GM15510 (cell line): ENCODE results near the gene IRX1.

Experiments used
- POLR2A ChIP-seq: IDR thresholded peaks from 3 replicates; pipeline ENCODE4 v1.6.1; 2011; ENCODE audit warnings: borderline replicate concordance; ENCODE audit not compliant: insufficient read length; ENCODE audit errors: extremely low read depth

Gene IRX1

GRCh38 chr5:3607541-3608181 lies 12.0 kb downstream of the IRX1 start:
- TF ChIP-seq POLR2A = no peak

- TF ChIP-seq POLR2A = no peak
Observed at GRCh38 chr5:3609120-3609681, 13.6 kb downstream of the IRX1 start.

GRCh38 chr5:3612591-3613042 lies 17.0 kb downstream of the IRX1 start:
- TF ChIP-seq POLR2A = no peak

DNA sequence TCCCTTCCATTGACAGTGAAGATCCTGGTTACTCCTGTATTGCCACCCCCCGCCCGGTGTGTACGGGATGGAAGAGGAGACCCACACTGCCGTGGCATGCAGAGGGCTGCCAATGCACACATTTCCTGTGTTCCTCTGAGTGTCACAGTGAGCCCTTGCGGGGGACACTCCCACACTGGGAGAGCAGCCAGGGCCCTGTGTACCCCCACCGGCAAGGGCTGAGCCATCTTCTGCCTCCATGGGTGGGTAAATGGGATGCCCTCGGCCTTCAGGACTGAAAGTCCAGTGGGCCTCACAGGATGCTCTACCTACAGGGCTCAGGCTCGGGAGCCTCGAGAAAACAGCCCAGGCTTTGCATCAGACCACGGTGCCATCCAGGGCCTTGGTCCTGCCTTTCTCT lies 18.1 kb downstream of the IRX1 start:
- no peak for TF ChIP-seq POLR2A

DNA sequence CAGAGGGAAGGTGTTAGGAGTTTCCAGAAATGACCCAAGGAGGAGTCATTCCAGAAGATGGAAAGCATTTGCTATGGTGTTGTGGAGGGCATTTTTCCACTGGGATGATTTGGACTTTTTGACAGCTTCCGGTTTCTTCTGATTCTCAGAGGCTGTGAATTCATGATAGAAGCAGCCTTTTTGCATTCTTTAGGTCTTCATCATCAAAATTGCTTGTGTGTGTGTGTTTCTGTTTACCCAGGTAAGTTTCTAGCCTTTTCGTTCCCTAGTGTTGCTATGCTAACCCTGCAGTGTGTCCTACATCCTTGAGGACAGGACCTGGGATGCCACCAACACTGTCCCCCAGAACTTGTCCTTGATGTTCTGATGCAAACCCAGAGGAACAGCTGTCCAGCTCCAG lies 19.6 kb downstream of the IRX1 start:
- no peak for TF ChIP-seq POLR2A

GRCh38 chr5:3615829-3616228 lies 20.2 kb downstream of the IRX1 start:
- TF ChIP-seq POLR2A = no peak

GRCh38 chr5:3619579-3619978 lies 23.9 kb downstream of the IRX1 start:
- no peak for TF ChIP-seq POLR2A

GRCh38 chr5:3622961-3623360 lies 27.3 kb downstream of the IRX1 start:
- TF ChIP-seq POLR2A = no peak

DNA sequence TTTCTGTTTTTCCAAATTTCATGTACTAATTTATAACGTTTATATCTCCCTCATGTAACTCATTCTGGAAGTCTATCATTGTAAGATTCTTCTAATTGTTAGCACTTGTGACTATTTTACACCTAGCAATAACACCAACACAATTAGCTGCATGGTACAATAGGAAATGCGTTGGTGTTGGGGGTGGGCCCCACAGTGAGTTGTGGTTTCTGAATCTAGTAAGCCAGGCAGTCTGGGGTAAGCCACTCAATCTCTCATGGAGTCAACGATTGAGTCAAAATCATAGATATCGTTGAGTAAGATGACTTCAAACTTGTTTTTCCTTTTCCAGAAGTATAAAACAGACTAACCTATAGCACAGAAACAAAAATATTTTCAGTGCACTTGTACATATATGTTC lies 30.0 kb downstream of the IRX1 start:
- no peak for TF ChIP-seq POLR2A

DNA sequence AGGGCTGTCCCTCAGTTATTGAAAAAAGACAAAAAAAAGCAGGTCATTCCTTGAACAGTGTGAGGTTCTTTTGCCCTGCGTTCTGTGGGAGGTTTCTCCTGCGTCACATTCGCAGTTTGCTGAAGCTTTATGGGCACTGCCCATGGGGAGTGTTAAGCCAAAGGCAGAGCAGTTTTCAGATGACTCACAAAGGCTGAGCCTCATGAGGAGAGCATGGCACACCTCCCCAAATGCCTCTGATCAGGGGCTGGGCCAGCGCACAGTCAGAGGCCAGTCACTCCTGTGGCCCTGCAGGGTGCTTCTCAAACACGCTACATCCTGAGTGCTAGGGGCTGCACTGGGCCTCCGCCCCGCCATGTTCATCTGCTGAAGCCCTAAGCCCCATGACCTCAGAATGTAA lies 38.4 kb downstream of the IRX1 start:
- TF ChIP-seq POLR2A = no peak

DNA sequence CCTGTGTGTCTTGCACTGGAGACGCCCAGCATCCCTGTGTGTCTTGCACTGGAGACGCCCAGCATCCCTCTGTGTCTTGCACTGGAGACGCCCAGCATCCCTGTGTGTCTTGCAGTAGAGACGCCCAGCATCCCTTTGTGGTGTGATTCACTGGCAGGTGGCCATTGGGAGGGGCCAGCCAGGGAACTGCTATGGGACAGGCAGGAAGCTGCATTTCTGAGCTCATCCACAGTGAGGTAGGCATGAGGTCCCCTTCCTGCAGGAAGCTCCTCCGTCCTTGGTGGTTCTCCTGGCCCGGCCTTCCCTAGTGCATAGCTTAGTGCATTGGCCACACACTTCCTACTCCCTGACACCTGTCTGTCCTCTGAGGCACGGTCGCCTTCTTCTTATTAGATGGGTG lies 43.5 kb downstream of the IRX1 start:
- no peak for TF ChIP-seq POLR2A

DNA sequence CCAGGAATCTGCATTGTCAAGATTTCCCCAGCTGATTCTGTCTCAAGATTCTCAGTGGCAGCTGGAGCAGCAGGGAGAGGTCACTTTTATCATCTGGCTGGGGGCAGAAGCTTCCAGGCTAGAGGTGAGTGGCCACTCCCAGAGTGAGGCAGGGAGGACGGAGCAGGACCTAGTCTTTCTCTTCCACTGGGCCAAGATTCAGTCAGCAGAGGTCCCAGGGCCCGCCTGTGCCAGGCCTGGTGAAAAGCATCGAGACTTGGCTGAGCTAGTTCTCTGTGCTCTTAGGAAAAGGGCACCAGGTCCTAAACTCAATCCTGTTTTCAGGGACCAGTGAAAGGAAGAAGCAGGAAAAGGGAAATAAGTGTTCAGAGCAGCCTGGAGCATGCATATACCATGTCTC lies 46.6 kb downstream of the IRX1 start:
- TF ChIP-seq POLR2A = no peak

DNA sequence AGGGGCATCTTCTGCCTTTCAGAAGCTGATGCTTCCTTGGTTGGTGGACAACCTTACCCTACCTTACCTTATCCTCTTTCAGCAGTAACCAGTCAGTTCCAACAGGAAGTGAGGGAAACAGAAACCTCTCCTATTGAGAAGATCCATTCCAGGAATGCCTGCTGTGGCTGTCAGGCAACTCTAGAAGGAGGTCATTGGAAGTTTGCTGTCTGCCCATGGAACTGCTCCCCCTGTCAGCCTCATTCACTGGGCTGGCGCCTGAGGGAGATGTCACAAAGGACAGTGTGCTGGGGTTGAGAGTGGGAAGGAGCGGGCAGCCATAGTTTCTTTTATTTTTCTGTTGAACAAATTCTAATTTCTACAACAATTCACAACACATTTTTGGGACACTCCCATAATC lies 54.7 kb downstream of the IRX1 start:
- TF ChIP-seq POLR2A = no peak

- no peak for TF ChIP-seq POLR2A
Observed at GRCh38 chr5:3650868-3651267, 55.2 kb downstream of the IRX1 start.
